Effector memory CD8-positive, alpha-beta T cell (primary cell): ENCODE data around the gene POLR2A.
A peak's percentile ranks its signal among the peaks of the same experiment; 100 is the strongest.

Experiments
- ATAC-seq: fragments of 150-1000 bp; cut with Tn5 transposase; replicated peaks from 2 replicates; pipeline ENCODE4 v1.10.0; 2021; ENCODE audit warnings: mild to moderate bottlenecking, moderate library complexity
- DNase-seq, 3 experiments: peaks; one replicate each; pipeline ENCODE4 v3.0.0; 2021
- H3K27ac Mint-ChIP-seq, 2 donors: one replicate each; pipeline ENCODE4 v1.8.0; 2022; ENCODE audit warnings: mild to moderate bottlenecking in 2 of 2, mixed read lengths in 2 of 2, moderate library complexity in 2 of 2
- H3K27me3 Mint-ChIP-seq, 2 donors: one replicate each; pipeline ENCODE4 v1.8.0; 2022; ENCODE audit warnings: mixed read lengths in 2 of 2
- H3K36me3 Mint-ChIP-seq: one replicate; pipeline ENCODE4 v1.8.0; 2022; ENCODE audit warnings: mild to moderate bottlenecking, moderate library complexity, mixed read lengths; ENCODE audit not compliant: insufficient read depth
- H3K4me1 Mint-ChIP-seq, 2 donors: one replicate each; pipeline ENCODE4 v1.8.0; 2022; ENCODE audit warnings: low read depth in 2 of 2, mixed read lengths in 2 of 2
- H3K4me3 Mint-ChIP-seq, 2 donors: one replicate each; pipeline ENCODE4 v1.8.0; 2022; ENCODE audit warnings: mild to moderate bottlenecking in 2 of 2, mixed read lengths in 2 of 2, moderate library complexity in 2 of 2
- H3K9me3 Mint-ChIP-seq, 2 donors: one replicate each; pipeline ENCODE4 v1.8.0; 2022; ENCODE audit warnings: mixed read lengths in 2 of 2

POLR2A gene

GRCh38 chr17:7495906-7496434 lies 11.8 kb downstream of the POLR2A start:
- no peaks in the 10 kb centered on the region for H3K9me3 Mint-ChIP-seq
- DNase-seq = no peak
- ATAC-seq = no peak
- H3K36me3 Mint-ChIP-seq = peaks cover 91% of the 10 kb centered on the region
- peaks cover 22 to 37% of the 10 kb centered on the region in 2 donors for H3K4me1 Mint-ChIP-seq
- no peaks in the 10 kb centered on the region for H3K27me3 Mint-ChIP-seq
- peak overlapping the region in 1 of 2 donors; percentile 95 for H3K27ac Mint-ChIP-seq
- H3K4me3 Mint-ChIP-seq = peak overlapping the region in 1 of 2 donors; percentile 53

- H3K27ac Mint-ChIP-seq = peak overlapping the region in 1 of 2 donors; percentile 95
- H3K36me3 Mint-ChIP-seq = peaks cover 91% of the 10 kb centered on the region
- peak; percentile 14 for ATAC-seq
Measured at GRCh38 chr17:7496470-7497183, 12.5 kb downstream of the POLR2A start.

GRCh38 chr17:7497228-7497627 lies 13.1 kb downstream of the POLR2A start:
- H3K27ac Mint-ChIP-seq = peak overlapping the region in 1 of 2 donors; percentile 95
- H3K4me3 Mint-ChIP-seq = peak overlapping the region in 1 of 2 donors; percentile 53
- H3K27me3 Mint-ChIP-seq = no peaks in the 10 kb centered on the region
- DNase-seq = no peak
- ATAC-seq = peak; percentile 5
- peaks cover 91% of the 10 kb centered on the region for H3K36me3 Mint-ChIP-seq
- H3K4me1 Mint-ChIP-seq = peaks cover 15 to 27% of the 10 kb centered on the region in 2 donors
- H3K9me3 Mint-ChIP-seq = no peaks in the 10 kb centered on the region

More at GRCh38 chr17:7496470-7497183, 12.5 kb downstream of the POLR2A start:
- DNase-seq = no peak
- no peaks in the 10 kb centered on the region for H3K9me3 Mint-ChIP-seq
- H3K4me1 Mint-ChIP-seq = peaks cover 17 to 33% of the 10 kb centered on the region in 2 donors
- no peaks in the 10 kb centered on the region for H3K27me3 Mint-ChIP-seq
- H3K4me3 Mint-ChIP-seq = peak overlapping the region in 1 of 2 donors; percentile 53

GRCh38 chr17:7497636-7498035 lies 13.5 kb downstream of the POLR2A start:
- no peaks in the 10 kb centered on the region for H3K9me3 Mint-ChIP-seq
- no peak overlapping the region for H3K4me3 Mint-ChIP-seq
- peaks cover 93% of the 10 kb centered on the region for H3K36me3 Mint-ChIP-seq
- peak overlapping the region in 1 of 2 donors; percentile 95 for H3K27ac Mint-ChIP-seq
- peaks cover 15 to 27% of the 10 kb centered on the region in 2 donors for H3K4me1 Mint-ChIP-seq
- DNase-seq (no peak), ATAC-seq (no peak)
- H3K27me3 Mint-ChIP-seq = no peaks in the 10 kb centered on the region

GRCh38 chr17:7499161-7499560 lies 15.0 kb downstream of the POLR2A start:
- Mint-ChIP-seq H3K36me3 (peaks cover 99% of the 10 kb centered on the region), H3K27ac (peak overlapping the region in 1 of 2 donors; percentile 49)
- no peak for ATAC-seq

GRCh38 chr17:7501729-7502128 lies 17.6 kb downstream of the POLR2A start:
- H3K4me3 Mint-ChIP-seq = no peak overlapping the region
- DNase-seq (no peak), ATAC-seq (no peak)
- H3K27me3 Mint-ChIP-seq = no peaks in the 10 kb centered on the region
- peaks cover 100% of the 10 kb centered on the region for H3K36me3 Mint-ChIP-seq
- peaks cover 0 to 2% of the 10 kb centered on the region in 2 donors for H3K4me1 Mint-ChIP-seq
- peak overlapping the region in 1 of 2 donors; percentile 27 for H3K27ac Mint-ChIP-seq
- H3K9me3 Mint-ChIP-seq = no peaks in the 10 kb centered on the region

More at GRCh38 chr17:7499161-7499560, 15.0 kb downstream of the POLR2A start:
- H3K9me3 Mint-ChIP-seq = no peaks in the 10 kb centered on the region
- H3K4me1 Mint-ChIP-seq = peaks cover 6 to 17% of the 10 kb centered on the region in 2 donors
- H3K4me3 Mint-ChIP-seq = peak overlapping the region in 1 of 2 donors; percentile 36
- no peak for DNase-seq
- H3K27me3 Mint-ChIP-seq = no peaks in the 10 kb centered on the region

GRCh38 chr17:7502171-7502847 lies 18.1 kb downstream of the POLR2A start:
- DNase-seq = no peak
- Mint-ChIP-seq H3K9me3 (no peaks in the 10 kb centered on the region), H3K27ac (peak overlapping the region; percentile 41 to 65), H3K4me3 (no peak overlapping the region), H3K4me1 (no peaks in the 10 kb centered on the region), H3K27me3 (no peaks in the 10 kb centered on the region), H3K36me3 (peaks cover 100% of the 10 kb centered on the region)
- peak; percentile 7 for ATAC-seq

- Mint-ChIP-seq H3K36me3 (peaks cover 100% of the 10 kb centered on the region), H3K27ac (peak overlapping the region; percentile 14 to 65)
Measured at GRCh38 chr17:7502987-7503386, 18.8 kb downstream of the POLR2A start.

GRCh38 chr17:7503521-7503920 lies 19.4 kb downstream of the POLR2A start:
- peak overlapping the region; percentile 14 to 65 for H3K27ac Mint-ChIP-seq
- H3K4me1 Mint-ChIP-seq = no peaks in the 10 kb centered on the region
- H3K9me3 Mint-ChIP-seq = no peaks in the 10 kb centered on the region
- H3K4me3 Mint-ChIP-seq = no peak overlapping the region
- H3K27me3 Mint-ChIP-seq = no peaks in the 10 kb centered on the region
- H3K36me3 Mint-ChIP-seq = peaks cover 100% of the 10 kb centered on the region
- no peak for DNase-seq
- ATAC-seq = no peak

More at GRCh38 chr17:7502987-7503386, 18.8 kb downstream of the POLR2A start:
- Mint-ChIP-seq H3K9me3 (no peaks in the 10 kb centered on the region), H3K27me3 (no peaks in the 10 kb centered on the region), H3K4me3 (no peak overlapping the region), H3K4me1 (no peaks in the 10 kb centered on the region)
- ATAC-seq = peak; percentile 22
- DNase-seq = no peak

- peaks cover 100% of the 10 kb centered on the region for H3K36me3 Mint-ChIP-seq
Measured at GRCh38 chr17:7508145-7508544, 24.0 kb downstream of the POLR2A start.

GRCh38 chr17:7508846-7509245 lies 24.7 kb downstream of the POLR2A start:
- no peak for ATAC-seq
- Mint-ChIP-seq H3K27me3 (no peaks in the 10 kb centered on the region), H3K4me1 (no peaks in the 10 kb centered on the region), H3K36me3 (peaks cover 100% of the 10 kb centered on the region), H3K9me3 (no peaks in the 10 kb centered on the region), H3K27ac (peak overlapping the region in 1 of 2 donors; percentile 87), H3K4me3 (no peak overlapping the region)
- DNase-seq = no peak

More at GRCh38 chr17:7508145-7508544, 24.0 kb downstream of the POLR2A start:
- H3K9me3 Mint-ChIP-seq = no peaks in the 10 kb centered on the region
- H3K27ac Mint-ChIP-seq = peak overlapping the region in 1 of 2 donors; percentile 87
- no peaks in the 10 kb centered on the region for H3K4me1 Mint-ChIP-seq
- no peaks in the 10 kb centered on the region for H3K27me3 Mint-ChIP-seq
- ATAC-seq (no peak), DNase-seq (no peak)
- H3K4me3 Mint-ChIP-seq = peak overlapping the region in 1 of 2 donors; percentile 53

GRCh38 chr17:7509937-7510336 lies 25.8 kb downstream of the POLR2A start:
- ATAC-seq (no peak), DNase-seq (no peak)
- peaks cover 98% of the 10 kb centered on the region for H3K36me3 Mint-ChIP-seq
- H3K27ac Mint-ChIP-seq = peak overlapping the region; percentile 63 to 92
- no peaks in the 10 kb centered on the region for H3K9me3 Mint-ChIP-seq
- H3K4me1 Mint-ChIP-seq = no peaks in the 10 kb centered on the region
- H3K4me3 Mint-ChIP-seq = no peak overlapping the region
- H3K27me3 Mint-ChIP-seq = no peaks in the 10 kb centered on the region

- Mint-ChIP-seq H3K36me3 (peaks cover 89% of the 10 kb centered on the region), H3K9me3 (no peaks in the 10 kb centered on the region)
- no peak for ATAC-seq
Measured at GRCh38 chr17:7511108-7511507, 26.9 kb downstream of the POLR2A start.

More at GRCh38 chr17:7511108-7511507, 26.9 kb downstream of the POLR2A start:
- peak overlapping the region in 1 of 2 donors; percentile 46 for H3K4me3 Mint-ChIP-seq
- H3K4me1 Mint-ChIP-seq = no peaks in the 10 kb centered on the region
- no peak for DNase-seq
- no peaks in the 10 kb centered on the region for H3K27me3 Mint-ChIP-seq
- peak overlapping the region; percentile 63 to 92 for H3K27ac Mint-ChIP-seq
